HG03439 (cell line): ENCODE data around the gene SFMBT2.

Source experiments
- ATAC-seq: cut with Tn5 transposase; IDR thresholded peaks from one replicate; pipeline ENCODE4 v1.9.1; 2021; ENCODE audit warnings: mild to moderate bottlenecking, moderate library complexity; ENCODE audit not compliant: unreplicated experiment

The SFMBT2 gene

GRCh38 chr10:7275761-7276440, 134.9 kb downstream of the SFMBT2 start:
- ATAC-seq, result no peak

GRCh38 chr10:7274293-7274692, 136.5 kb downstream of the SFMBT2 start:
- ATAC-seq, result no peak

GRCh38 chr10:7272008-7272407, 138.8 kb downstream of the SFMBT2 start:
- no peak for ATAC-seq

GRCh38 chr10:7269988-7270387, 140.8 kb downstream of the SFMBT2 start:
- ATAC-seq, result no peak

- no peak for ATAC-seq
Observed at GRCh38 chr10:7267142-7267541, 143.7 kb downstream of the SFMBT2 start.

GRCh38 chr10:7265396-7266123, 145.3 kb downstream of the SFMBT2 start:
- ATAC-seq, result no peak

- ATAC-seq, result no peak
Observed at GRCh38 chr10:7264313-7264756, 146.5 kb downstream of the SFMBT2 start.

GRCh38 chr10:7263616-7264015, 147.2 kb downstream of the SFMBT2 start:
- ATAC-seq, result no peak

- no peak for ATAC-seq
Observed at GRCh38 chr10:7261351-7261750, 149.5 kb downstream of the SFMBT2 start.

- no peak for ATAC-seq
Observed at GRCh38 chr10:7260912-7261311, 149.9 kb downstream of the SFMBT2 start.

GRCh38 chr10:7260412-7260900, 150.4 kb downstream of the SFMBT2 start:
- peak; percentile 65 for ATAC-seq

GRCh38 chr10:7258948-7259523, 151.8 kb downstream of the SFMBT2 start:
- ATAC-seq, result no peak

GRCh38 chr10:7255517-7255916, 155.3 kb downstream of the SFMBT2 start:
- no peak for ATAC-seq

- ATAC-seq, result no peak
Observed at GRCh38 chr10:7251696-7252465, 159.0 kb downstream of the SFMBT2 start.

GRCh38 chr10:7250236-7250635, 160.6 kb downstream of the SFMBT2 start:
- ATAC-seq, result no peak

- no peak for ATAC-seq
Observed at GRCh38 chr10:7248585-7249164, 162.2 kb downstream of the SFMBT2 start.

- ATAC-seq, result no peak
Observed at GRCh38 chr10:7248148-7248547, 162.7 kb downstream of the SFMBT2 start.

GRCh38 chr10:7245505-7245904, 165.3 kb downstream of the SFMBT2 start:
- no peak for ATAC-seq

GRCh38 chr10:7243873-7244272, 167.0 kb downstream of the SFMBT2 start:
- ATAC-seq, result no peak

GRCh38 chr10:7243139-7243538, 167.7 kb downstream of the SFMBT2 start:
- no peak for ATAC-seq
